ENCODE data around the gene ENTPD8. TPM values are rescaled to one million over a fixed set of nuclear protein-coding genes. Genes with fewer than 3 reads are reported as not detected.

Gene ENTPD8
- total and polyA plus RNA-seq, 2 of the 4 experiments (the other 2 are of a cell fraction): 0.07 TPM; not detected in 1

GRCh38 chr9:137402746-137403145 is 38.4 kb downstream of the ENTPD8 start:
- no peak overlapping the region for H2AK5ac ChIP-seq (ENCODE audit: low read depth, low read length)
- CTCF ChIA-PET: no interaction called here
- H3K27ac ChIP-seq (ENCODE audit: insufficient read depth, low read length): no peak overlapping the region
- POLR2A ChIA-PET (ENCODE audit: unreplicated experiment): no interaction called here
- dilution Hi-C loops (cut with HindIII; ENCODE audit: low sequenced_read_pairs, unreplicated experiment): no loop called here
- no peak overlapping the region for H4K8ac ChIP-seq (ENCODE audit: low read depth in 2 of 2, low read length in 2 of 2)
- peaks cover 5% of the 10 kb centered on the region; the same call in 1 of the 2 replicates for H3K4me1 ChIP-seq (ENCODE audit: control insufficient read depth, insufficient read depth, low read length)
- no peak overlapping the region for H4K5ac ChIP-seq (ENCODE audit: low read depth, low read length)
- no peaks in the 10 kb centered on the region for H4K20me1 ChIP-seq (ENCODE audit: insufficient read depth, low read length)
- no peak overlapping the region for H3K18ac ChIP-seq (ENCODE audit: low read depth, low read length)
- no peak overlapping the region for H3K56ac ChIP-seq (ENCODE audit: extremely low read depth, insufficient read depth, low read length)
- no peak overlapping the region for H3K23ac ChIP-seq (ENCODE audit: low read depth, low read length)
- no peak overlapping the region for H2AK9ac ChIP-seq (replicated peaks; ENCODE audit: low read depth, low read length, poor library complexity)
- H2AFZ ChIP-seq (replicated peaks; ENCODE audit: low read length, poor library complexity): no peak overlapping the region
- in situ Hi-C loops (cut with MboI; ENCODE audit: low sequenced_read_pairs): loop anchor here (5.0 kb wide), 1 partner anchor 110 kb away; no protein-coding TSS in a partner anchor
- intact Hi-C loops (cut with micrococcal nuclease): no loop called here
- TF ChIP-seq RCOR1 (IDR thresholded peaks at IDR 0.05; ENCODE audit: insufficient replicate concordance, low read length) (no peak), CEBPB (IDR thresholded peaks at IDR 0.05; ENCODE audit: low read depth, low read length) (no peak), POLR2A (IDR thresholded peaks at IDR 0.05; ENCODE audit: low read depth, low read length) (no peak), NFE2L2 (IDR thresholded peaks at IDR 0.05; ENCODE audit: low read depth, low read length) (no peak), MAFK (IDR thresholded peaks at IDR 0.05; ENCODE audit: low read depth, low read length) (no peak), FOS (IDR thresholded peaks at IDR 0.05; ENCODE audit: low read depth, low read length) (no peak), CTCF (conservative IDR thresholded peaks at IDR 0.05; ENCODE audit: low read depth, low read length) (no peak), MAZ (IDR thresholded peaks at IDR 0.05; ENCODE audit: borderline replicate concordance, low read depth, low read length) (no peak), SMC3 (IDR thresholded peaks at IDR 0.05; ENCODE audit: low read depth, low read length) (no peak), CHD1 (IDR thresholded peaks at IDR 0.05; ENCODE audit: low read depth, low read length) (no peak), RFX5 (IDR thresholded peaks at IDR 0.05; ENCODE audit: low read depth, low read length) (no peak), RAD21 (IDR thresholded peaks at IDR 0.05; ENCODE audit: low read length) (no peak), MXI1 (IDR thresholded peaks at IDR 0.05; ENCODE audit: borderline replicate concordance, low read depth, low read length) (no peak), USF2 (IDR thresholded peaks at IDR 0.05; ENCODE audit: low read depth, low read length) (no peak), BHLHE40 (IDR thresholded peaks at IDR 0.05; ENCODE audit: low read depth, low read length) (no peak)
- 0 out of 2 replicates have a peak, but pooled peaks cover 3% of the 10 kb centered on the region for H3K9me1 ChIP-seq (ENCODE audit: insufficient read depth, low read length)
- no peak overlapping the region for H3K4me3 ChIP-seq (ENCODE audit: insufficient read depth, low read depth, low read length)
- H3K36me3 ChIP-seq (ENCODE audit: control insufficient read depth, insufficient read depth, low read length): no peaks in the 10 kb centered on the region
- no peak overlapping the region for H2BK15ac ChIP-seq (ENCODE audit: low read depth, low read length)
- no peaks in the 10 kb centered on the region; a peak in 1 of 4 replicates for H3K79me1 ChIP-seq (ENCODE audit: low read depth in 1 of 2, low read length in 2 of 2)
- H3K9ac ChIP-seq (ENCODE audit: low read depth, low read length): no peak overlapping the region
- H2BK20ac ChIP-seq (ENCODE audit: low read depth, low read length): no peak overlapping the region
- ATAC-seq (ENCODE audit: low read depth) (no peak), DNase-seq (no peak)
- WGBS, 2 experiments (ENCODE audit: extremely low coverage in 2 of 2, insufficient read length in 1 of 2): 100% methylated on average over 2 of the region's 11 CpGs; no CpG with 5 or more reads in 1 of the 2 experiments
- no peak overlapping the region for H3K4ac ChIP-seq (ENCODE audit: low read depth, low read length)
- BruUV-seq (replicated peaks): no TSS peak
- no peaks in the 10 kb centered on the region for H3K9me3 ChIP-seq (ENCODE audit: control insufficient read depth, insufficient read depth, low read length)
- no peak overlapping the region for H2BK5ac ChIP-seq (ENCODE audit: low read depth, low read length, poor library complexity, severe bottlenecking)
- H3K27me3 ChIP-seq (ENCODE audit: control insufficient read depth, insufficient read depth, low read length): no peaks in the 10 kb centered on the region
- no peak overlapping the region for H3K4me2 ChIP-seq (ENCODE audit: low read depth, low read length)
- no peak overlapping the region for H2BK120ac ChIP-seq (ENCODE audit: low read depth, low read length)
- H3K14ac ChIP-seq (replicated peaks; ENCODE audit: low read depth, low read length): no peak overlapping the region
- no peak overlapping the region for H4K91ac ChIP-seq (ENCODE audit: insufficient read depth, low read depth, low read length)

All from IMR-90 (cell line).